GM12878 (cell line): ENCODE measurements around the gene ZNF132. TPM values are rescaled to one million over a fixed set of nuclear protein-coding genes. Genes with fewer than 3 reads are reported as not detected.
A peak's percentile ranks its signal among the peaks of the same experiment; 100 is the strongest.

Experiments used
- ATF2 ChIP-seq: IDR thresholded peaks from 2 replicates; pipeline ENCODE4 v1.6.1; 2012; ENCODE audit warnings: low read length, inconsistent platforms
- BHLHE40 ChIP-seq, 2 experiments: fragments of 450-650 bp in 1 of 2; IDR thresholded peaks; 2 replicates each; pipeline ENCODE4 v1.6.1; 2011 to 2017; ENCODE audit warnings: low read depth in 2 of 2, borderline replicate concordance in 1 of 2, improper control_type of control experiment in 1 of 2, low read length in 1 of 2, mild to moderate bottlenecking in 1 of 2
- CEBPB ChIP-seq, 2 experiments: fragments of 150-350 bp in 1 of 2; IDR thresholded peaks; 2 replicates each; pipeline ENCODE4 v1.6.1; 2012 to 2014; ENCODE audit warnings: low read depth in 2 of 2, low read length in 2 of 2, borderline replicate concordance in 1 of 2, inconsistent platforms in 1 of 2
- E4F1 ChIP-seq: fragments of 450-650 bp; IDR thresholded peaks from 2 replicates; pipeline ENCODE4 v1.6.1; 2018; ENCODE audit warnings: borderline replicate concordance, mild to moderate bottlenecking; ENCODE audit not compliant: partially characterized antibody
- KLF5 ChIP-seq: fragments of 450-650 bp; IDR thresholded peaks from 2 replicates; pipeline ENCODE4 v1.6.1; 2014; ENCODE audit warnings: mild to moderate bottlenecking; ENCODE audit not compliant: partially characterized antibody
- MEF2B ChIP-seq: fragments of 450-650 bp; IDR thresholded peaks from 2 replicates; pipeline ENCODE4 v1.6.1; 2018; ENCODE audit warnings: mild to moderate bottlenecking, moderate library complexity; ENCODE audit not compliant: partially characterized antibody, poor library complexity, severe bottlenecking
- NBN ChIP-seq: fragments of 450-650 bp; IDR thresholded peaks from 2 replicates; pipeline ENCODE4 v1.6.1; 2016
- NFXL1 ChIP-seq: fragments of 450-650 bp; IDR thresholded peaks from 2 replicates; pipeline ENCODE4 v1.6.1; 2017; ENCODE audit warnings: antibody characterized with exemption, mild to moderate bottlenecking, borderline replicate concordance
- NFYA ChIP-seq: IDR thresholded peaks from 2 replicates; pipeline ENCODE4 v1.6.1; 2011; ENCODE audit warnings: low read depth, mild to moderate bottlenecking, low read length, improper control_type of control experiment, borderline replicate concordance
- NR2F1 ChIP-seq: fragments of 450-650 bp; conservative IDR thresholded peaks from 2 replicates; pipeline ENCODE4 v1.6.1; 2017; ENCODE audit warnings: mild to moderate bottlenecking
- RELA ChIP-seq: fragments of 450-650 bp; IDR thresholded peaks from 2 replicates; pipeline ENCODE4 v1.8.0; 2014; ENCODE audit warnings: borderline replicate concordance; ENCODE audit not compliant: partially characterized antibody
- RELB ChIP-seq: fragments of 450-650 bp; IDR thresholded peaks from 2 replicates; pipeline ENCODE4 v1.6.1; 2017; ENCODE audit warnings: low read depth, mild to moderate bottlenecking, moderate library complexity
- RFX5 ChIP-seq: IDR thresholded peaks from 2 replicates; pipeline ENCODE4 v1.6.1; 2011; ENCODE audit warnings: low read depth, low read length, improper control_type of control experiment
- USF1 ChIP-seq: IDR thresholded peaks from 2 replicates; pipeline ENCODE4 v1.6.1; 2011; ENCODE audit warnings: borderline replicate concordance, low read depth, mild to moderate bottlenecking, moderate library complexity, mixed read lengths, low read length; ENCODE audit not compliant: insufficient read depth; ENCODE audit errors: extremely low read length
- YY1 ChIP-seq: IDR thresholded peaks from 2 replicates; pipeline ENCODE4 v1.6.1; 2011; ENCODE audit warnings: low read depth, mild to moderate bottlenecking, low read length
- ZBED1 ChIP-seq: IDR thresholded peaks from 2 replicates; pipeline ENCODE4 v1.6.1; 2016; ENCODE audit warnings: borderline replicate concordance
- ZBTB40 ChIP-seq: fragments of 450-650 bp; IDR thresholded peaks from 2 replicates; pipeline ENCODE4 v1.6.1; 2016; ENCODE audit warnings: mild to moderate bottlenecking, moderate library complexity, borderline replicate concordance
- polyA plus RNA-seq, 11 experiments: library from polyadenylated mRNA; depleted of rRNA in 4 of 11; unstranded in 6 of 11; stranded (reverse) in 5 of 11; fragments of >200 nt; fragmentation: Nextera tagmentation in 4 of 11; fragmentation: Illumina TruSeq in 1 of 11; extraction: Ambion mirVana in 4 of 11; extraction: Trizol in 1 of 11; gene quantifications; 1 replicate in 1 of 11; 2 replicates in 10 of 11; pipeline versions ENCODE4 v1.2.1 to v1.2.3, GENCODE V29; 2011 to 2016; ENCODE audit warnings: inconsistent platforms in 2 of 11, missing spikeins in 2 of 11, low read depth in 1 of 11
- total RNA-seq, 4 experiments: library from RNA; depleted of rRNA in 3 of 4; stranded (reverse); fragments of >200 nt in 3 of 4; fragmentation: Illumina TruSeq in 1 of 4; extraction: Trizol in 1 of 4; gene quantifications; 2 replicates each; pipeline versions ENCODE4 v1.2.1 to v1.2.3, GENCODE V29; 2013 to 2021

ZNF132 gene
- total and polyA plus RNA-seq, 10 of the 15 experiments (the other 5 are each of a cell fraction or from before 2014, with no cell fraction given) = 0.56 to 4.0 (median 2.3) TPM

GRCh38 chr19:58466760-58467589, 27.0 kb upstream of the ZNF132 start, which contains the start of gene ZNF324 (continued):
- TF ChIP-seq ZBTB40 = peak; percentile 81; the same call in 1 of the 2 replicates
- peak; percentile 42 to 77; a peak in 3 of 4 replicates for TF ChIP-seq BHLHE40 (IDR thresholded peaks at IDR 0.05; ENCODE audit: borderline replicate concordance in 1 of 2, low read depth in 2 of 2, low read length in 1 of 2)
- TF ChIP-seq YY1 = peak; percentile 75; the same call in 1 of the 2 replicates
- no peak; the same call in 1 of the 2 replicates for TF ChIP-seq NR2F1
- TF ChIP-seq RELB = no peak
- TF ChIP-seq NFXL1 = no peak
- TF ChIP-seq MEF2B = peak; percentile 39
- TF ChIP-seq RELA = peak; percentile 71
- no peak for TF ChIP-seq ZBED1
- TF ChIP-seq RFX5 = 0 out of 2 replicates have a peak, but pooled peaks have one; percentile 32
- TF ChIP-seq USF1 = peak; percentile 94
- no peak for TF ChIP-seq KLF5
- TF ChIP-seq ATF2 = no peak
- TF ChIP-seq CEBPB (IDR thresholded peaks at IDR 0.05; ENCODE audit: borderline replicate concordance in 1 of 2, low read depth in 2 of 2, low read length in 2 of 2) = no peak
- TF ChIP-seq NBN = no peak
- no peak for TF ChIP-seq NFYA
- TF ChIP-seq E4F1 = peak; percentile 71
